PC-9 (cell line): ENCODE results near the gene INPP5A. TPM values are rescaled to one million over a fixed set of nuclear protein-coding genes. Genes with fewer than 3 reads are reported as not detected.

Experiments
- BruUV-seq: library from RNA; stranded (reverse); fragments of 400-500 nt; replicated peaks from 2 replicates; lab custom pipeline; 2021; lab: Mats Ljungman, UMichigan
- CTCF ChIA-PET: fragments of 300-600 bp; sonication (Branson Sonifier 250); formaldehyde crosslinking; loops from one replicate; lab custom pipeline; 2022; ENCODE audit warnings: antibody characterized with exemption; lab: Charles Lee
- POLR2A ChIA-PET: fragments of 300-600 bp; sonication (Branson Sonifier 250); formaldehyde crosslinking; loops from one replicate; lab custom pipeline; 2022; ENCODE audit warnings: antibody characterized with exemption; ENCODE audit not compliant: unreplicated experiment; lab: Charles Lee
- DNase-seq, 2 experiments: peaks; one replicate each; pipeline versions ENCODE4 v3.0.0 to v3.0.0-alpha.2; 2015 to 2022; ENCODE audit warnings: mixed read lengths in 1 of 2
- H2AFZ ChIP-seq: fragments of 200-600 bp; sonication (generic); 2 replicates; pipeline ENCODE4 v1.8.1; 2017; ENCODE audit warnings: antibody characterized with exemption
- H3F3A ChIP-seq: fragments of 200-600 bp; sonication (generic); 2 replicates; pipeline ENCODE4 v1.8.1; 2017; ENCODE audit warnings: antibody characterized with exemption, mild to moderate bottlenecking, low read depth; ENCODE audit not compliant: insufficient read depth
- H3K27ac ChIP-seq: fragments of 200-600 bp; sonication (generic); 2 replicates; pipeline ENCODE4 v1.6.1; 2016; ENCODE audit warnings: mixed run types
- H3K27me3 ChIP-seq: fragments of 200-600 bp; sonication (generic); 2 replicates; pipeline ENCODE4 v1.6.1; 2016; ENCODE audit warnings: low read depth, mixed run types; ENCODE audit not compliant: insufficient read depth
- H3K36me3 ChIP-seq: fragments of 200-600 bp; sonication (generic); 2 replicates; pipeline ENCODE4 v1.6.1; 2016; ENCODE audit warnings: low read depth, mixed run types
- H3K4me1 ChIP-seq: fragments of 200-600 bp; sonication (generic); replicated peaks from 2 replicates; pipeline ENCODE4 v1.6.1; 2016; ENCODE audit warnings: mixed run types; ENCODE audit not compliant: insufficient read depth
- H3K4me2 ChIP-seq: fragments of 200-600 bp; sonication (generic); 2 replicates; pipeline ENCODE4 v1.6.1; 2017; ENCODE audit warnings: mixed run types
- H3K4me3 ChIP-seq: fragments of 200-600 bp; sonication (generic); 2 replicates; pipeline ENCODE4 v1.6.1; 2016; ENCODE audit warnings: mixed run types
- H3K79me2 ChIP-seq: fragments of 200-600 bp; sonication (generic); 2 replicates; pipeline ENCODE4 v1.6.1; 2017; ENCODE audit warnings: low read depth, mixed run types
- H3K9me2 ChIP-seq: fragments of 200-600 bp; sonication (generic); 2 replicates; pipeline ENCODE4 v1.8.1; 2017; ENCODE audit warnings: mild to moderate bottlenecking; ENCODE audit not compliant: insufficient read depth
- H3K9me3 ChIP-seq: fragments of 200-600 bp; sonication (generic); 2 replicates; pipeline ENCODE4 v1.8.1; 2016; ENCODE audit warnings: low read depth; ENCODE audit not compliant: insufficient read depth
- H4K20me1 ChIP-seq: fragments of 200-600 bp; sonication (generic); 2 replicates; pipeline ENCODE4 v1.8.1; 2017; ENCODE audit not compliant: insufficient read depth
- EZH2 ChIP-seq: fragments of 200-600 bp; sonication (generic); IDR thresholded peaks from 2 replicates; pipeline ENCODE4 v1.8.0; 2017; ENCODE audit warnings: antibody characterized with exemption, low read depth
- intact Hi-C: fragments of 100-400 bp; cut with micrococcal nuclease; formaldehyde crosslinking; loops from one replicate; pipeline ENCODE4 v1.10.0; 2022; ENCODE audit not compliant: unreplicated experiment
- total RNA-seq: library from RNA; stranded (reverse); gene quantifications from 2 replicates; pipeline ENCODE4 v1.2.3, GENCODE V29; 2021
- TF ChIP-seq, protein P1 (sequence below): fragments of 200-600 bp; sonication (generic); conservative IDR thresholded peaks from 2 replicates; pipeline ENCODE4 v1.6.1; 2017; ENCODE audit warnings: mixed run types, antibody characterized with exemption, mild to moderate bottlenecking, moderate library complexity

Gene INPP5A
- total RNA-seq, 1 experiment from 2014 or later = 18.4 TPM

DNA sequence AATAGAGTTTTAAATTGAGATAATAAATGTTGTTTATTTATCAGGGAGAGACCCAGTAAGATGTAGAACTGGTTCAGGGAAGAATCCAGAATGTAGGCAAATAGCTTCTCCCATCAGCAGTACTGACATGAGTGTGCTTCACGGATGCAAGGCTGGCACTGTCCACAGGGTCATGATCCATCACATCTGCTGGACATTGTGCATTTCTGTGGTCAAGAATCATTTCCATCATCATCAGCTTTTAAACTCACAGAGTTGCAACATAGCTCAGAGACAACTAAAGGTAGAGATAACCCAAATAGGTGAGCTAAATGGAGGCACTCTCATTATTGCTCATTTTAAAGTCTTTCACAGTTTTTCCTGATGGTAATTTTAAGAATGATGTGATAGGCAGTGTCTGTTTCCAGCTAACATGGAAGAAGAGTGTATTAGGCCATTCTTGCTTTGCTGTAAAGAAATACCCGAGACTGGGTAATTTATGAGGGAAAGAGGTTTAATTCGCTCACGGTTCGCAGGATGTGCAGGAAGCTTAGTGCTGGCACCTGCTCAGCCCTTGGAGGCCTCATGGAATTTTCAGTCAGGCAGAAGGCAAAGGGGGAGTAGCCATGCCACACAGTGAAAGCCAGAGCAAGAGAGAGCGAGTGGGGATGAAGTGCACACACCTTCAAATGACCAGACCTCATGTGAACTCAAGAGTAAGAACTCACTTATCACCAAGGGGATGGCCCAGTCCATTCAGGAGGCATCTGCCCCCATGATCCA lies 80.8 kb downstream of the INPP5A start:
- H3K4me2 ChIP-seq = no peak overlapping the region
- no peaks in the 10 kb centered on the region for H3K79me2 ChIP-seq
- H3K4me3 ChIP-seq = no peak overlapping the region
- no peaks in the 10 kb centered on the region for H4K20me1 ChIP-seq
- CTCF ChIA-PET = no interaction called here
- intact Hi-C loops = no loop called here
- H2AFZ ChIP-seq = no peak overlapping the region
- no peak for DNase-seq
- TF ChIP-seq, protein P1, sequence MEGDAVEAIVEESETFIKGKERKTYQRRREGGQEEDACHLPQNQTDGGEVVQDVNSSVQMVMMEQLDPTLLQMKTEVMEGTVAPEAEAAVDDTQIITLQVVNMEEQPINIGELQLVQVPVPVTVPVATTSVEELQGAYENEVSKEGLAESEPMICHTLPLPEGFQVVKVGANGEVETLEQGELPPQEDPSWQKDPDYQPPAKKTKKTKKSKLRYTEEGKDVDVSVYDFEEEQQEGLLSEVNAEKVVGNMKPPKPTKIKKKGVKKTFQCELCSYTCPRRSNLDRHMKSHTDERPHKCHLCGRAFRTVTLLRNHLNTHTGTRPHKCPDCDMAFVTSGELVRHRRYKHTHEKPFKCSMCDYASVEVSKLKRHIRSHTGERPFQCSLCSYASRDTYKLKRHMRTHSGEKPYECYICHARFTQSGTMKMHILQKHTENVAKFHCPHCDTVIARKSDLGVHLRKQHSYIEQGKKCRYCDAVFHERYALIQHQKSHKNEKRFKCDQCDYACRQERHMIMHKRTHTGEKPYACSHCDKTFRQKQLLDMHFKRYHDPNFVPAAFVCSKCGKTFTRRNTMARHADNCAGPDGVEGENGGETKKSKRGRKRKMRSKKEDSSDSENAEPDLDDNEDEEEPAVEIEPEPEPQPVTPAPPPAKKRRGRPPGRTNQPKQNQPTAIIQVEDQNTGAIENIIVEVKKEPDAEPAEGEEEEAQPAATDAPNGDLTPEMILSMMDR = no peak
- TF ChIP-seq EZH2 = no peak
- H3K27me3 ChIP-seq = no peaks in the 10 kb centered on the region
- H3F3A ChIP-seq = no peaks in the 10 kb centered on the region
- no peaks in the 10 kb centered on the region for H3K4me1 ChIP-seq
- H3K9me3 ChIP-seq = no peaks in the 10 kb centered on the region
- no peaks in the 10 kb centered on the region for H3K9me2 ChIP-seq
- no peaks in the 10 kb centered on the region for H3K36me3 ChIP-seq
- POLR2A ChIA-PET = no interaction called here
- no peak overlapping the region for H3K27ac ChIP-seq
- BruUV-seq = no TSS peak

DNA sequence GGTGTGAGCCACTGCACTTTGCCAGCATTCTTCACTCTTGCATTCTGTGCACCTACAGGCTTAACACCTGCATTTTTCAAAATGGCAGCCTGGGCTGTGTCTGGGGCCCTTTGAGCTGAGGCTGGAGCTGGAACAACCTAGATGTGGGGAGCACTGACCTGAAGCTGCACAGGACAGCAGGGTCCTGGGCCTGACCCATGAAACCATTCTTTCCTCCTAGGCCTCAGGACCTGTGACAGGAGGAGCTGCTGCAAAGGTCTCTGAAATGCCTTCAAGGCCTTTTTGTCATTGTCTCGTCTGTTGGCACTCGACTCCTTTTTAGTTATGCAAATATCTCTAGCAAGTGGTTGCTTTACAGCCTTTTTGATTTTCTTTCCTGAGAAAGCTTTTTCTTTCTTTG lies 82.3 kb downstream of the INPP5A start:
- Histone ChIP-seq H4K20me1 (no peaks in the 10 kb centered on the region), H3F3A (no peaks in the 10 kb centered on the region), H3K4me2 (no peak overlapping the region), H3K27me3 (no peaks in the 10 kb centered on the region), H3K9me2 (no peaks in the 10 kb centered on the region), H3K79me2 (no peaks in the 10 kb centered on the region), H2AFZ (no peak overlapping the region), H3K9me3 (no peaks in the 10 kb centered on the region), H3K4me1 (no peaks in the 10 kb centered on the region), H3K27ac (no peak overlapping the region), H3K4me3 (no peak overlapping the region), H3K36me3 (no peaks in the 10 kb centered on the region)
- intact Hi-C loops = no loop called here
- BruUV-seq = no TSS peak
- CTCF ChIA-PET = no interaction called here
- DNase-seq = no peak
- POLR2A ChIA-PET = no interaction called here
- TF ChIP-seq, protein P1 = no peak
- TF ChIP-seq EZH2 = no peak

DNA sequence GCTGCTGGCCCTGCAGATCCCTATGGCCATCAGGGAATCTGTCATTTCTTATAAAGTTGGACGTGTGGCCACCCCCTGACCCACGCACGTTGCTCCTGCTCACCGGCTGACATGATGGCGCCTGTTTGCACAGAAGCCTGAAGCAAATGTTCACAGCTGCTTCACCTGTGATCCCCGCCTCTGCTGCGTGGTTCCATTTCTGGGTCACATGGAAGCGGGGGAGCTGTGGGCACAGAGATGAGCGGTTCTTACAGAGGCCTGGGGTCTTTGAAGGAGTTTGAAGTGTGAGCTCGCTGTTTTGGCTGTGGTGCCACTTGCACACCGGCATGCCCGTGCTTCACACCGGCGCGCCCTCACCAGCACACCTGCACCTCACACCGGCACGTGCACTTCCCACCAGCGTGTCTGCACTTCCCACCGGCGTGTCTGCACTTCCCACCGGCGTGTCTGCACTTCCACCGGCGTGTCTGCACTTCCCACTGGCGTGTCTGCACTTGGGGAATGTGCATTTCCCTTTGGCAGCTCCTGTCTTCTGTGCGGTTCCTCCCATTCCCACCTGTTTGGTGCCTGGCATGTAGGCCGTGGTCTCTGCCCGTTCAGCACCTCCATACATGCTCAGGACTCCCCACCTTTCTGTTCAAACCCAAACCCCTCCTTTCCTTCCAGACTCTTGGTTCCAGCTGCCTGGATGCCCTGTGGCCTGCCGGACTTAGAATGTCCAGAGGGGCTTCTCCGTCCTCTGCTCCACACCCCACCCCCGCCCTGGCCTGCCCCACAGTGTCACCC lies 86.7 kb downstream of the INPP5A start:
- DNase-seq = no peak
- no TSS peak for BruUV-seq
- no peak for TF ChIP-seq EZH2
- TF ChIP-seq, protein P1 = no peak
- no peaks in the 10 kb centered on the region for H3K27me3 ChIP-seq
- H3F3A ChIP-seq = no peaks in the 10 kb centered on the region
- ChIA-PET POLR2A (no interaction called here), CTCF (no interaction called here)
- no peaks in the 10 kb centered on the region for H3K79me2 ChIP-seq
- no peaks in the 10 kb centered on the region for H3K9me2 ChIP-seq
- no peaks in the 10 kb centered on the region for H4K20me1 ChIP-seq
- H3K4me2 ChIP-seq = no peak overlapping the region
- H3K4me3 ChIP-seq = no peak overlapping the region
- H3K4me1 ChIP-seq = no peaks in the 10 kb centered on the region
- H3K27ac ChIP-seq = no peak overlapping the region
- no peaks in the 10 kb centered on the region for H3K9me3 ChIP-seq
- intact Hi-C loops = no loop called here
- no peak overlapping the region for H2AFZ ChIP-seq
- H3K36me3 ChIP-seq = no peaks in the 10 kb centered on the region
